Measurements from ENCODE around the gene UTP20. TPM values are rescaled to one million over a fixed set of nuclear protein-coding genes. Genes with fewer than 3 reads are reported as not detected.

UTP20 gene
- total RNA-seq, 1 donor from 2014 or later: 12.1 TPM

DNA sequence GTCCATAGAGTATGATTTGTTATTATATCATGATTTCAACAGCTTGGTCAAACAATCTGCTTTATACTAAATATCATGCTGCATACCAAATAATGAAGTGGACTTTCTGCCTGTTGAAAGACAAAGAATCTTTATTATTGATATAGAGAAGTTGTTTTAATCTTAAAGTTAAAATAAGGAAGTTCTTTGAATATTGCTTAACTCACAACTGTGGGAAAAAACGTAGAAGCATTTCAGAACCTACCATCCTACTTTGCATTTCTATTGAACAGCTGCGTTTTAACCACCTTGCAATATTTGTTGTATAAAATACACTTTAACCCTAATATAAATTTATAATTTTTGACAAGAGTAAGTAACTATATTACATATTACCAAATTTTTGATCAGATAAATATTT is 150.6 kb downstream of the UTP20 start:
- no peaks in the 10 kb centered on the region for H3K36me3 Mint-ChIP-seq (ENCODE audit: unreplicated experiment)
- H3K27me3 Mint-ChIP-seq (ENCODE audit: unreplicated experiment): no peaks in the 10 kb centered on the region
- H3K4me3 Mint-ChIP-seq (ENCODE audit: unreplicated experiment): no peak overlapping the region
- H3K27ac Mint-ChIP-seq (ENCODE audit: unreplicated experiment): no peak overlapping the region
- no peak for DNase-seq
- TF ChIP-seq, protein P1, sequence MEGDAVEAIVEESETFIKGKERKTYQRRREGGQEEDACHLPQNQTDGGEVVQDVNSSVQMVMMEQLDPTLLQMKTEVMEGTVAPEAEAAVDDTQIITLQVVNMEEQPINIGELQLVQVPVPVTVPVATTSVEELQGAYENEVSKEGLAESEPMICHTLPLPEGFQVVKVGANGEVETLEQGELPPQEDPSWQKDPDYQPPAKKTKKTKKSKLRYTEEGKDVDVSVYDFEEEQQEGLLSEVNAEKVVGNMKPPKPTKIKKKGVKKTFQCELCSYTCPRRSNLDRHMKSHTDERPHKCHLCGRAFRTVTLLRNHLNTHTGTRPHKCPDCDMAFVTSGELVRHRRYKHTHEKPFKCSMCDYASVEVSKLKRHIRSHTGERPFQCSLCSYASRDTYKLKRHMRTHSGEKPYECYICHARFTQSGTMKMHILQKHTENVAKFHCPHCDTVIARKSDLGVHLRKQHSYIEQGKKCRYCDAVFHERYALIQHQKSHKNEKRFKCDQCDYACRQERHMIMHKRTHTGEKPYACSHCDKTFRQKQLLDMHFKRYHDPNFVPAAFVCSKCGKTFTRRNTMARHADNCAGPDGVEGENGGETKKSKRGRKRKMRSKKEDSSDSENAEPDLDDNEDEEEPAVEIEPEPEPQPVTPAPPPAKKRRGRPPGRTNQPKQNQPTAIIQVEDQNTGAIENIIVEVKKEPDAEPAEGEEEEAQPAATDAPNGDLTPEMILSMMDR (IDR thresholded peaks at IDR 0.05; ENCODE audit: partially characterized antibody, unreplicated experiment): no peak
- H3K4me1 Mint-ChIP-seq (ENCODE audit: low read depth, unreplicated experiment): no peaks in the 10 kb centered on the region
- no peaks in the 10 kb centered on the region for H3K9me3 Mint-ChIP-seq (ENCODE audit: unreplicated experiment)

DNA sequence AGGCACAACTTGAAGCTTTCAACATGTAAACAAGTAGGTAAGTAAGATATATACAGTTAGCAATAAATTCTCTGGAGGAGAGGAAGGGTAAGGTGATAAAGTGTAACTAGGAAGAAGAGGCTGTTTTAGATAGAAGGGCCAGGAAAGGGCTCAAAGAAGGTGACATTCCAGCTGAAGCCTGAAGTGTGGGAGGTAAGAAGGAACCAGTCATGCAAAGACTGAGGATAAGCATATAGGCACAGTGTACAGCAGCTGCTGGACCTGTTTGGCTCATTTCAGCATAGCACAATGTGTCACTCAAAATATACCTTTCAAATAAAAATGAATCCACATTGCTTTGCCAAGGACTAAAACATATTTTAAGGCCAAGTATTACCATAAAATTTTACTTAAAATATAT is 156.2 kb downstream of the UTP20 start:
- H3K36me3 Mint-ChIP-seq (ENCODE audit: unreplicated experiment): no peaks in the 10 kb centered on the region
- no peak for DNase-seq
- no peaks in the 10 kb centered on the region for H3K4me1 Mint-ChIP-seq (ENCODE audit: low read depth, unreplicated experiment)
- no peaks in the 10 kb centered on the region for H3K9me3 Mint-ChIP-seq (ENCODE audit: unreplicated experiment)
- H3K4me3 Mint-ChIP-seq (ENCODE audit: unreplicated experiment): no peak overlapping the region
- H3K27ac Mint-ChIP-seq (ENCODE audit: unreplicated experiment): no peak overlapping the region
- TF ChIP-seq, protein P1 (IDR thresholded peaks at IDR 0.05; ENCODE audit: partially characterized antibody, unreplicated experiment): no peak
- no peaks in the 10 kb centered on the region for H3K27me3 Mint-ChIP-seq (ENCODE audit: unreplicated experiment)

Other genes starting within 250 kb of the UTP20 start
- not detected for gene SLC5A8, start 69.9 kb upstream of the UTP20 start, total RNA-seq (ENCODE audit: unreplicated experiment)
- 20.0 TPM for gene ARL1, start 127.7 kb downstream of the UTP20 start, total RNA-seq (ENCODE audit: unreplicated experiment)
- not detected for gene SPIC, start 195.2 kb downstream of the UTP20 start, total RNA-seq (ENCODE audit: unreplicated experiment)